Measurements from ENCODE around the gene KBTBD2. TPM values are rescaled to one million over a fixed set of nuclear protein-coding genes. Genes with fewer than 3 reads are reported as not detected.

The KBTBD2 gene
- total RNA-seq, 2 donors from 2014 or later, result 41.8 to 52.9 TPM

Other genes with a start within 250 kb of the KBTBD2 start
- gene FKBP9, start 65.7 kb upstream of the KBTBD2 start, total RNA-seq, result 10 to 100 TPM; 58.0 to 68.0 TPM
- gene NT5C3A, start 171.0 kb upstream of the KBTBD2 start, total RNA-seq, result 10 to 100 TPM; 17.5 to 22.1 TPM
- 10 to 100 TPM; 15.0 to 18.0 TPM for gene RP9, start 217.6 kb upstream of the KBTBD2 start, total RNA-seq
- gene BBS9, start 237.8 kb upstream of the KBTBD2 start, total RNA-seq, result 10 to 100 TPM; 20.7 to 21.6 TPM

Data from endodermal cell (in vitro differentiated cells).